PC-3 (cell line): ENCODE measurements around the gene NPL. TPM values are rescaled to one million over a fixed set of nuclear protein-coding genes. Genes with fewer than 3 reads are reported as not detected.

Source experiments
- ATAC-seq: fragments of 200-7000 bp; cut with Tn5 transposase; 2 replicates; pipeline ENCODE4 v1.9.1; 2020; ENCODE audit warnings: mild to moderate bottlenecking, moderate library complexity
- BruUV-seq: library from RNA; stranded (reverse); fragments of 400-500 nt; replicated peaks from 2 replicates; lab custom pipeline; 2021; lab: Mats Ljungman, UMichigan
- CTCF ChIA-PET: fragments of 300-600 bp; sonication (Branson Sonifier 250); formaldehyde crosslinking; loops from one replicate; lab custom pipeline; 2022; ENCODE audit warnings: antibody characterized with exemption; lab: Charles Lee
- POLR2A ChIA-PET: fragments of 300-600 bp; sonication (Branson Sonifier 250); formaldehyde crosslinking; loops from one replicate; lab custom pipeline; 2022; ENCODE audit warnings: antibody characterized with exemption; ENCODE audit not compliant: unreplicated experiment; lab: Charles Lee
- DNase-seq: peaks from one replicate; pipeline ENCODE4 v3.0.0-alpha.2; 2015
- H2AFZ ChIP-seq: fragments of 300-600 bp; sonication (generic); 2 replicates; pipeline ENCODE4 v1.6.0; 2016; ENCODE audit warnings: antibody characterized with exemption, low read length
- H3F3A ChIP-seq: fragments of 300-600 bp; sonication (generic); one replicate; pipeline ENCODE4 v1.6.0; 2017; ENCODE audit warnings: antibody characterized with exemption, low read length, control low read depth, mild to moderate bottlenecking; ENCODE audit not compliant: unreplicated experiment
- H3K27ac ChIP-seq: fragments of 300-600 bp; sonication (generic); 2 replicates; pipeline ENCODE4 v1.5.1; 2016; ENCODE audit warnings: mild to moderate bottlenecking, low read length
- H3K27me3 ChIP-seq: fragments of 300-600 bp; sonication (generic); 2 replicates; pipeline ENCODE4 v1.6.1; 2016; ENCODE audit warnings: low read length, mixed read lengths
- H3K36me3 ChIP-seq: fragments of 300-600 bp; sonication (generic); 2 replicates; pipeline ENCODE4 v1.6.1; 2016; ENCODE audit warnings: low read depth, mixed run types, low read length, mixed read lengths
- H3K4me1 ChIP-seq: fragments of 300-600 bp; sonication (generic); 2 replicates; pipeline ENCODE4 v1.5.1; 2016; ENCODE audit warnings: low read length; ENCODE audit not compliant: insufficient read depth
- H3K4me2 ChIP-seq: fragments of 300-600 bp; sonication (generic); 2 replicates; pipeline ENCODE4 v1.6.0; 2016; ENCODE audit warnings: low read length
- H3K4me3 ChIP-seq: fragments of 300-600 bp; sonication (generic); 2 replicates; pipeline ENCODE4 v1.5.1; 2016; ENCODE audit warnings: mild to moderate bottlenecking, low read length, mixed read lengths
- H3K79me2 ChIP-seq: fragments of 300-600 bp; sonication (generic); 2 replicates; pipeline ENCODE4 v1.6.1; 2017; ENCODE audit warnings: low read length, mixed read lengths
- H3K9ac ChIP-seq: fragments of 300-600 bp; sonication (generic); 2 replicates; pipeline ENCODE4 v1.6.0; 2016; ENCODE audit warnings: mild to moderate bottlenecking, low read length
- H3K9me2 ChIP-seq: fragments of 300-600 bp; sonication (generic); replicated peaks from 2 replicates; pipeline ENCODE4 v1.6.1; 2016; ENCODE audit warnings: mixed run types, low read length, mixed read lengths
- H3K9me3 ChIP-seq: fragments of 300-600 bp; sonication (generic); 2 replicates; pipeline ENCODE4 v1.6.1; 2016; ENCODE audit warnings: low read length, mixed read lengths
- H4K20me1 ChIP-seq: fragments of 300-600 bp; sonication (generic); 2 replicates; pipeline ENCODE4 v1.6.1; 2016; ENCODE audit warnings: low read length, mixed read lengths
- EZH2 ChIP-seq: fragments of 300-600 bp; sonication (generic); IDR thresholded peaks from one replicate; pipeline ENCODE4 v1.6.1; 2017; ENCODE audit warnings: antibody characterized with exemption, mild to moderate bottlenecking, low read length; ENCODE audit not compliant: unreplicated experiment
- EZH2phosphoT487 ChIP-seq: fragments of 300-600 bp; sonication (generic); IDR thresholded peaks from 2 replicates; pipeline ENCODE4 v1.6.1; 2018; ENCODE audit warnings: mild to moderate bottlenecking, antibody characterized with exemption, low read length, borderline replicate concordance
- intact Hi-C: fragments of 100-400 bp; cut with micrococcal nuclease; formaldehyde crosslinking; loops from 2 replicates; pipeline ENCODE4 v1.9.0; 2023
- total RNA-seq: library from RNA; depleted of rRNA; stranded (reverse); fragments of >200 nt; gene quantifications from 2 replicates; pipeline ENCODE4 v1.2.3, GENCODE V29; 2014
- TF ChIP-seq, protein P1 (sequence below): fragments of 300-600 bp; sonication (generic); conservative IDR thresholded peaks from 2 replicates; pipeline ENCODE4 v1.5.1; 2017; ENCODE audit warnings: antibody characterized with exemption, low read depth, mild to moderate bottlenecking, low read length

Gene NPL
- total RNA-seq, 1 experiment from 2014 or later = not detected

DNA sequence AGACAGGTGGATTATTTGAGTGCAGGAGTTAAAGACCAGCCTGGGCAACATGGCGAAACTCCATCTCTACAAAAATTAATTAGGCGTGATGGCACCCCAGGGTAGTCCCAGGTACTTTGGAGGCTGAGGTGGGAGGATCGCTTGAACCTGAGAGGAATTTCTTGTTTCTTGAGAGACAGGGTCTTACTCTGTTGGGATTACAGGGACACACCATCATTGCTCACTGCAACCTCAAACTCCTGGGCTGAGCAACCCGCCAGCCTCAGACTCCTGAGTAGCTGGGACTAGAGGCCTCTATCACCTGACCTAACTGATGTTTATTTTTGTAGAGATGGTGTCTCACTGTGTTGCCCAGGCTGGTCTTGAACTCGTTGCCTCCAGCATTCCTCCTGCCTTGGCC is 74.4 kb downstream of the NPL start:
- CTCF ChIA-PET = no interaction called here
- Histone ChIP-seq H2AFZ (no peak overlapping the region), H4K20me1 (peaks cover 6% of the 10 kb centered on the region; the same call in 1 of the 2 replicates), H3K4me1 (no peaks in the 10 kb centered on the region), H3K9me2 (no peaks in the 10 kb centered on the region), H3K9me3 (no peaks in the 10 kb centered on the region), H3K36me3 (peaks cover 92% of the 10 kb centered on the region), H3K4me2 (no peak overlapping the region), H3K4me3 (no peak overlapping the region), H3K79me2 (0 out of 2 replicates have a peak, but pooled peaks cover 4% of the 10 kb centered on the region), H3F3A (no peaks in the 10 kb centered on the region), H3K27ac (no peak overlapping the region), H3K9ac (no peak overlapping the region), H3K27me3 (no peaks in the 10 kb centered on the region)
- no peak for DNase-seq
- intact Hi-C loops = no loop called here
- ATAC-seq = no peak
- no TSS peak for BruUV-seq
- no peak for TF ChIP-seq EZH2
- POLR2A ChIA-PET = no interaction called here

DNA sequence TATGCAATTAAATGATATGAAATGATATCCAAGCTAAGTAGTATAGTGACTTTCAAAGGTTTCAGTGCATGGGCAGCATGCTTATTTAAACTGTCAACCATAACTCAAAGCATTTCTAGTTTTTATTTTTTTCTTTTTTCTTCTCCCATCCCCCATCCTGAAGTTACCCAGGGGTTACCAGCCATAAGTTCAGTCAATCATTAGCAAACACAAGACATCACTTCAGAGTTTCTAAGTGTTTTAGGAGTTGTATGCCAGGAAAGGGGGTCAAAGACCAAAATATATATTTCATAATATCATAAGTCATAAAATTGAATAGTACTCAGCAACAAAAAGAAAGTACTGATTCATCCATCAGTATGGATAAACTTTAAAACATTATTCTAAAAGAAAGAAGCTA is 78.3 kb downstream of the NPL start:
- BruUV-seq = no TSS peak
- no peaks in the 10 kb centered on the region for H3K9me2 ChIP-seq
- H3K79me2 ChIP-seq = 0 out of 2 replicates have a peak, but pooled peaks cover 4% of the 10 kb centered on the region
- H3K4me2 ChIP-seq = no peak overlapping the region
- DNase-seq = no peak
- no peaks in the 10 kb centered on the region for H3F3A ChIP-seq
- intact Hi-C loops = no loop called here
- H3K4me3 ChIP-seq = no peak overlapping the region
- ChIA-PET POLR2A (no interaction called here), CTCF (no interaction called here)
- H3K27me3 ChIP-seq = no peaks in the 10 kb centered on the region
- no peak for ATAC-seq
- H3K4me1 ChIP-seq = no peaks in the 10 kb centered on the region
- no peaks in the 10 kb centered on the region for H3K9me3 ChIP-seq
- peaks cover 88% of the 10 kb centered on the region for H3K36me3 ChIP-seq
- no peak overlapping the region for H3K27ac ChIP-seq
- no peak for TF ChIP-seq EZH2phosphoT487
- no peak for TF ChIP-seq EZH2
- TF ChIP-seq, protein P1, sequence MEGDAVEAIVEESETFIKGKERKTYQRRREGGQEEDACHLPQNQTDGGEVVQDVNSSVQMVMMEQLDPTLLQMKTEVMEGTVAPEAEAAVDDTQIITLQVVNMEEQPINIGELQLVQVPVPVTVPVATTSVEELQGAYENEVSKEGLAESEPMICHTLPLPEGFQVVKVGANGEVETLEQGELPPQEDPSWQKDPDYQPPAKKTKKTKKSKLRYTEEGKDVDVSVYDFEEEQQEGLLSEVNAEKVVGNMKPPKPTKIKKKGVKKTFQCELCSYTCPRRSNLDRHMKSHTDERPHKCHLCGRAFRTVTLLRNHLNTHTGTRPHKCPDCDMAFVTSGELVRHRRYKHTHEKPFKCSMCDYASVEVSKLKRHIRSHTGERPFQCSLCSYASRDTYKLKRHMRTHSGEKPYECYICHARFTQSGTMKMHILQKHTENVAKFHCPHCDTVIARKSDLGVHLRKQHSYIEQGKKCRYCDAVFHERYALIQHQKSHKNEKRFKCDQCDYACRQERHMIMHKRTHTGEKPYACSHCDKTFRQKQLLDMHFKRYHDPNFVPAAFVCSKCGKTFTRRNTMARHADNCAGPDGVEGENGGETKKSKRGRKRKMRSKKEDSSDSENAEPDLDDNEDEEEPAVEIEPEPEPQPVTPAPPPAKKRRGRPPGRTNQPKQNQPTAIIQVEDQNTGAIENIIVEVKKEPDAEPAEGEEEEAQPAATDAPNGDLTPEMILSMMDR = no peak
- 0 out of 2 replicates have a peak, but pooled peaks cover 8% of the 10 kb centered on the region for H4K20me1 ChIP-seq
- H3K9ac ChIP-seq = no peak overlapping the region
- no peak overlapping the region for H2AFZ ChIP-seq

DNA sequence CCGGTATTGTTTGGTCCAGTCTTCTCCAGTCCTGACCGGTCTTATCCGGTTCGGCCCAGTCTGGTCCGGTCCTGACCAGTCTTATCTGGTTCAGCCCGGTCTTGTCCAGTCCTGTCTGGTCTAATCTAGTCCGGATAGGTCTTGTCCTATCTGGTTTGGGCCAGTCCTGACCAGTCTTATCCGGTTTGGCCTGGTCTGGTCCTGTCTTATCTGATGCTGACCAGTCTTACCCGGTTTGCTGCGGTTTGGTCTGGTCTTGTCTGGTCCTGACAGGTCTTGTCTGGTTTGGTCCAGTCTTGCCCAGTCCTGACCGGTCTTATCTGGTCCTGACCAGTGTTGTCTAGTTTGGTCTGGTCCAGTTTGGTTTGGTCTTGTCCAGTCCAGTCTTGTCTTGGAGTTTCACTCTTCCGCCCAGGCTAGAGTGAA is 79.7 kb downstream of the NPL start:
- no peak for DNase-seq
- TF ChIP-seq EZH2phosphoT487 = no peak
- TF ChIP-seq, protein P1 = no peak
- no peak for TF ChIP-seq EZH2
- no peak for ATAC-seq
- H3K36me3 ChIP-seq = peaks cover 90% of the 10 kb centered on the region
- intact Hi-C loops = no loop called here
- no peak overlapping the region for H3K4me2 ChIP-seq
- H3K9me3 ChIP-seq = no peaks in the 10 kb centered on the region
- no peak overlapping the region for H2AFZ ChIP-seq
- POLR2A ChIA-PET = no interaction called here
- 0 out of 2 replicates have a peak, but pooled peaks cover 2% of the 10 kb centered on the region for H3K79me2 ChIP-seq
- H3K4me1 ChIP-seq = no peaks in the 10 kb centered on the region
- no peak overlapping the region for H3K9ac ChIP-seq
- no peak overlapping the region for H3K27ac ChIP-seq
- CTCF ChIA-PET = no interaction called here
- H3K9me2 ChIP-seq = no peaks in the 10 kb centered on the region
- no peaks in the 10 kb centered on the region for H3F3A ChIP-seq
- 0 out of 2 replicates have a peak, but pooled peaks cover 8% of the 10 kb centered on the region for H4K20me1 ChIP-seq
- no peaks in the 10 kb centered on the region for H3K27me3 ChIP-seq
- BruUV-seq = no TSS peak
- H3K4me3 ChIP-seq = no peak overlapping the region
